IPS-NIHi7 (cell line): ENCODE measurements around the gene CMIP.

Experiments
- DNase-seq: peaks from one replicate; pipeline ENCODE4 v3.0.0; 2012; ENCODE audit warnings: mixed read lengths; ENCODE audit errors: extremely low spot score

CMIP gene

DNA sequence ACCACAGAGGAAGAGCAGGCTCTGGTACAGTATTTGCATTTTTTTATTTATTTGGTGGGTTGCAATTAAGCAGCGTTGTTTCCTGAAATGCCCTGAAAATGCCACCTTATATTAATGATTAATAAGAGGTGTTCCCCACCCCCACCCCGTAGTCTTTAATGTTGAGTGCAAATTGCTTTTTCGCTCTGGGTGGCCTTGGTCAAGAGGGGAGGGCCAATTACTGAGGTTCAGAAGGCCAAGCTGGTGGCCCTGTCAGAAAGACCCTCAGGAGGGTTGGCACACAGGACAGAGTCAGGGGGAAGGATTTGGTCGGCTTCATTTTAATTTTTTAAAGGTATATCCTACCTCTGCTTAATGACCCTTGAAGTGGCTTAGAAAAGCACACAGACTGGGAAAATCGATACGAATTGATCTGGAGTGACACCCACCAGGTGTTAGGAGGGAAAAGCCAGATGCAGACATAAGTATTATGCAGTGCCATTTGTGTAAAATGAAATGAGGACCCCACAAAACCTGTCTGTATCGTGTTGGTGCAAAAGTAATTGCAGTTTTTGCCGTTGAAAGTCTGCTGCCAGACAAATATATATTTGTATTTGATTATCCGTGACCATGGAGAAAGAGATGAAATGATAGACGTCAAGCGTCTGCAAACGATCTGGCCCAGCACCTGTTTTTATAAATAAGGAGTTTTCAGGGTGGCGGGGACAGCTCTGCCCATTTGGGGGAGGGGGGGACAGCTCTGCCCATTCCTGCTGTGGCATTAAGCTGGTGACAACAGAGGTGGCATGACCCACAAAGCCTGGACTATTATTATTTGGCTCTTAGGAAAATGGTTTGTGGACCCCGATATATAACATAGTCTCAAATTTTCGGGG lies 190.7 kb downstream of the CMIP start:
- DNase-seq = no peak

DNA sequence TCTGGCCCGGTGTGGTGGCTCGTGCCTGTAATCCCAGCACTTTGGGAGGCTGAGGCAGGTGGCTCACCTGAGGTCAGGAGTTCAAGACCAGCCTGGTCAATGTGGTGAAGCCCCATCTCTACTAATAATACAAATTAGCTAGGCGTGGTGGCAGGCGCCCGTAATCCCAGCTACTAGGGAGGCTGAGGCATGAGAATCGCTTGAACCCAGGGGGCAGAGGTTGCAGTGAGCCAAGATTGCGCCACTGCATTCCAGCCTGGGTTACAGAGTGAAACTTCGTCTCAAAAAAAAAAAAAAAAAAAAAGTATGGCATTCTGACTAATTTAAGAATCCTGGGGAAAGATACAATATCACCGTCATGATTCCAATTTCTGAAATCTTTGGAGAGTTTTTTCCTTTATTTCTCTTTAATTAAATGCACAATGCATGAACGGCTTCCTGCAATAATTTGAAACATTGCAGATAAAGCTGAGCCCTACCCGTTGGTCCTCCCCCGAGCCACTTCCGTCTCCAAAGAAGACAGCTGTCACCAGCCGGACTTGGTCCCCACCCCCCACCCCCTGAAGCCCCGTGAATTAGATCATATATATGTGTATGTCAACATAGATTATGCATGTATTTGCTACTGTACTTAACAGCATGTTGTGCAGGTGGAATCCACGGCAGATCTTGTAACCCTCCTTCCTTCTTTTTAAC lies 191.8 kb downstream of the CMIP start:
- DNase-seq = no peak

DNA sequence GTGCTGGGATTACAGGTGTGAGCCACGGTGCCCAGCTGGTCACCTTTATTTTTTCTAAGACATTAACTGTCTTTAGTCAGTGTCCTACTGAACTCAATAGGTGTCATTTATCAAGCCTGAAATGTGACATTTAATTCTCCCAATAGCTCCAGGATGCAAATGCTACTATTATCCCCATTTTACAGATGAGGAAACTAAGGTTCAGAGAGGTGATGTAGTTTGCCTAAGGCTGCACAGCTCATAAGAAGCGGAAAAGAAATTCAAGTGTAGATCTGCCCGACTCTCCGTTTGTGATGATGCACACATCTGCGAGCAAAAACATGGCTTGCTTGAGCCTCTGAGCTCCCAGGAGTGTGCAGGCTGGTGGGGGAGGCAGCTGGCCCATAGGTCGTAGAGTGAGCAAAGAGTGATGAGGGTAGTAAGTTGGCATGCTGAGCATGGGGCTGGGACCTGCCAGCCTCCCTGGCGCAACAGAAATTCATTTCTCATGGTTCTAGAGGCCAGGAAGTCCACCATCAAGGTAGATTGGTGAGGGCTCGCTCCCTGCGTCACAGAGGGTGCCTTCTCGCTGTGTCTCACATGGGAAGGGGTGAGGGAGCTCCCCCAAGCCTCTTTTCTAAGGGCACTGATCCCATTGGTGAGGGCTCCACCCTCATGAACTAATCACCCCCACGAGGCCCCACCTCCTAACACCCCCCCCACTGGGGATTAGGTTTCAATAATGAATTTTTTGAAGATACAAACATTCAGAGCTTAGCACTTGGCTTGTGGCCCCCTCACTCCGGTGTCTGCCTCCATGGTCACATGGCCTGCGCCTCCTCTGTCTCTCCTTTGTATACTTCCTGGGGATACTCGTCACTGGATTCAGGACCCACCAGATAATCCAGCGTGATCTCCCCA lies 193.0 kb downstream of the CMIP start:
- no peak for DNase-seq

DNA sequence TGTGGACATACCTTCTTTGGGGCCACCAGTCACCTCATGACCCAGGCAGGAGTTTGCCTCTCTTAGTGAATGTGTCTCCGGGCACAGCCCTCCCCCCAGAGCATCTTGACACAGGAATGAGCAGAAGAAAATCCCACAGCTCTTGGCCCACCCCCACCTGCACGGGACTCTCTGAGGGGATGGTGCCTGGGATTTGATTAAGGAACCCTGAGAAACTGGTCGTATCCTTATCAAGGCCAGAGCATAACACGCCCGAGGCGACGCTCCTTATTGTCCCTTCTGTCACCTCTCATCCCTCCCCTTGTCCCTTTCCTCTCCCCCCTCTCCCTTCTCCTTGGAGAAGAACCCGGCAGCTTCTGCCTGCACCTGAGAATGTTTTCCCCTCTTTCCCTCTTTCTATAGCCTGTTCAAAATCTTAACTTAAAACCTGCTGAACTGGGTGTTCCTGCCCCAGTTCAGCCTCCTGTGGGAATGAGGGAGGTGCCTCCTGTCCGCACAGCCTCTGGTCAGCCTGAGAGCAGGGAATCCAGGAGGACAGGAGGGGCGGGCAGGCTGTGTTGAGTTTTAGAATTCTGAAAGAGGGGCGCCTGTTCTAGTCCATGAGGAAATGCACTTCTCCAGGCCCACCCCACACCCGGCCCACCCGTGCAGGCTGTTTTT lies 193.8 kb downstream of the CMIP start:
- no peak for DNase-seq

DNA sequence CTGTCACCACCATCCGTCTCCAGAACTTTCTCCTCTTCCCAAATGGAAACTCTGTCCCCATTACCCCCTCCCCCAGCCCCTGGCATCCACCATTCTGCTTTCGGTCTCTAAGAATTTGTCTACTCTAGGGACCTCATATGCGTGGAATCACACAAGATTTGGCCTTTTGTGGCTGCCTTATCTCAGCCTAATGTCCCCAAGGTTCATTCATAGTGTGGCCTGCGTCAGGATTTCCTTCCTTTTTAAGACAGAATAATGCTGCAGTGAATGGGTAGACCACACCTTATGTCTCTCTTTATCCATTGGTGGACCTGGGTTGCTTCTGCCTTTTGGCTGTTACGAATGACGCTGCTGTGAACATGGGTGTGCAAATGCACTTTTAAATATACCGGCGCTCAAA lies 194.7 kb downstream of the CMIP start:
- DNase-seq = no peak

DNA sequence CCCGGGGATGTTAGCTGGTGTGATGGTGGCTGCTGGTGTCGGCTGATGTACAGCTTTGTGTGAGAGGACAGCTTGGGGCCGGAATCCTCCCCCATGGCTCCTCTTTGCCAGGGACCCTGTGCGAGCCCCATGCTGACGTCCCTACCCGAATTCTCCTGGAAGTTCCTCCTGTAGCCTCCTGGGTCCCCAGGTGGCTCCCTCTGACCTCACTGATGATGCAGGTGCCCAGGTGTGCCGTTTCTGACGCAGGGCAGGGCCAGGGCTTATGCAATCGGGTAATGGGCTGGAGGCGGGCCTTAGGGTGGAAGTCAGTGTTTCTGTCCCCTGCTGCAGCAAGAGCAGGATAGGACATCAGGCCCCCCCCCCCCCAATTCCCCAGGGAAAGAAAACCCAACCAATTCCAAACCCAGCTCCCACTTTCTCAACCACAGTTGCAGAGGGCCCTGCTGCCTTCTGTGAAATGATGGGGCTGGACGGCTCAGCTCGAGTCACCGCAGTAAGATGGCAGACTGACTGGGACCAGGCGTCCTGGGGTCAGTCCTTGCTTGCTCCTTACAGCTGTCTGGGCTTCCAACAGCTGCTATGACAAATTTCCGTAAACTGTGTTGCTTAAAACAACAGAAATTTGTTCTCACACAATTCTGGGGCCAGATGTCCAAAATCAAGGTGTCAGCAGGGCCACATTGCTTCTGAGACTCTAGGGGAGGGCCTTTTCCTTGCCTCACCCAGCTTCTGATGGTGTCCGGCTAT lies 195.5 kb downstream of the CMIP start:
- DNase-seq = no peak

DNA sequence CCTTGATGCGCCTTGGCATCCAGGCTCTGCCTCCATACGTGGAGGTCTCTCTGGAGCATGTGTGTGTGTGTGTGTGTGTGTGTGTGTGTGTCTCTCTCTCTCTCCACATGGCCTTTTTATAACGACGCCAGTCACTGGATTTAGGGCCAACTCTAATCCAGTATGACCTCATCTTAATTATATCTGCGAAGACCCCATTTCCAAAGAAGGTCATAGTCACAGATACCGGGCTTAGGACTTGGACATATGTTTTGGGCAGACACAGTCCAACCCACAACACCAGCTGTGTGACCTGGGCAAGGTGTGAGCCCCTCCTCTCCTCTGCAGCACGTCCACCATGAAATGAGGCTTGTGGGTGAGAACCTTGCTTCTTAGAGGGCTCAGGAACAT lies 196.1 kb downstream of the CMIP start:
- DNase-seq = no peak

DNA sequence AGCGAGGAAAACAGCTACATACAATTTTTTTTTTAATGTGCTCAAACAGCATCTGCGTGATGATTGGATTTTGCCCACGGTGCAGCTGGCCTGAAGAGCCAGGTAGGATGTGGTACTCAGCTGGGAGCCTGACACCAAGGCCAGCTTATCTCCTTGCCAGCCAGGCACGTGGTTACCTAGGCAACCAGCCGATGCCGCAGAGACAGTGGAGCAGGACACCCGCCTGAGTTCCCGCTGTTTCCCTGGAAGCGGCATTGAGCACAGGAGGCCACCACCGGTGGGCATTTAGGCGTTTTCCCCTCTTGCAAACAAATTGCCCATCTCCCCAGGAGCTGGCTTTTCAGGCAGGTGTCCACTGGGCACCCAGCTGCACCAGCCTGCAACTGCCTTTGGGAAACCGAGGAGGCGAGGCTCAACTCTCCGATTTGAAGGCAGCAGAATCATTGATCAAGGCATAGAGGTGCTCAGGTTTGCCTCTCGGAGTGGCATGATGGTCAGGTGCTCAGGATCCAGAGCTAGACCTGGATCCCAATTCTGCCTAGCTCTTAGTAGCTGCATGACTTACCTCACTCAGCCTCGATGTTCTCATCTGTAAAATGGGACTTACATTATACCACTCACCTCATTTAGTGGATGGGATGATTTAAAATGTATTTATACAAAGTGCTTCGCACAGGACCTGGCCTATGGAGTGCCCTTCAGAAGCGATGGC lies 196.9 kb downstream of the CMIP start:
- peak; percentile 46 for DNase-seq

DNA sequence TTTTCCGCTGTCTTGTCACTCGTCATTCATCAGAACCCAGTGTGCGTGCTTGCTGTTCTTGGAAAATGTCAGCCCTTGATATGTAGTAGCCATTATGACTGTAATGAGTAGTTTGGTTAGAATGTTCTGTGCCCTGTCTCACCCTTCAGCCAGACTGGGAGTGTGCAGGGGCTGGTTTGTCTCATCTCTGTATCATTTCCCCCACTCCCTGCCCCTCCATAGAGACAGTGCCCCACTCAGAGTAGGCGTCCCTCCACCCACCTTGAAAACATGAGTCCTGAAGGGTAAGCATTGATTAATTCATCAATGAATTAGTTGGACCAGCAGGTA lies 197.5 kb downstream of the CMIP start:
- DNase-seq = no peak

DNA sequence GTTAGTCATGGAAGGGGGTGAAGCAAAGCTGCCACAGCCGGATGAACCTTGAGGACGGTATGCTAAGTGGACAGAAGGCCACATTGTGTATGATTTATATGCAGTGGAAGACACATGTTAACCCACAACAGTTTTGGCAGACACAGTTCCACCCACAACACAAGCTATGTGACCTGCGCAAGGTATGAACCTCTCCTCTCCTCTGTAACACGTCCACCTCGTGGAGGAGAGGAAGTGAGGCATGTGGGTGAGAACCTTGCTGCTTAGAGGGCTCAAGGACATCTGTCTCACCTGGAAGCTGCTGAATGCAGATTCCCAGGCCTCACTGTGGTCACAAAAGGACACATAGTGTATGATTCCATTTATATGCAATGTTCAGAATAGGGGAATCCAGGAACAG lies 198.3 kb downstream of the CMIP start:
- DNase-seq = no peak

DNA sequence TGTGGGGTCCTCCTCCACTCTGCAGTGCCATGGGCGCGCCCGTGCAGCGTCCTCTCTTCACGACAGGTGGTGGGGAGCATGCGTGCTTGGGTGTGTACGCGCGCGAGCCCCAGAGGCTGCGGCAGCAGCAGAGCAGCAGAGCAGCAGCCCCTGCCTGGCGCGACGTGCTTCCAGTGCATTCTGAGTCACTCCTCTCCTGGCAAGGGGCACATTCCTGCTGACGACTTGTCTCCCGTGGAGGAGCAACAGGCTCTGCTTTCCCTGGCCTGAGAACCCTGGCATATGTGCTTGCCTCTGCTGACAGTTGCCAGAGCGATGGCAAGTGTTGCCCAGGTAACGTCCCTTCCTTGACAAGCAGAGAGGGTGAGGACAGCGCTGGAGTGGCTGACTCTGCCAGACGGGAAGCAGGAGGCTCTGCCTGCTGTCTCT lies 200.7 kb downstream of the CMIP start:
- no peak for DNase-seq

DNA sequence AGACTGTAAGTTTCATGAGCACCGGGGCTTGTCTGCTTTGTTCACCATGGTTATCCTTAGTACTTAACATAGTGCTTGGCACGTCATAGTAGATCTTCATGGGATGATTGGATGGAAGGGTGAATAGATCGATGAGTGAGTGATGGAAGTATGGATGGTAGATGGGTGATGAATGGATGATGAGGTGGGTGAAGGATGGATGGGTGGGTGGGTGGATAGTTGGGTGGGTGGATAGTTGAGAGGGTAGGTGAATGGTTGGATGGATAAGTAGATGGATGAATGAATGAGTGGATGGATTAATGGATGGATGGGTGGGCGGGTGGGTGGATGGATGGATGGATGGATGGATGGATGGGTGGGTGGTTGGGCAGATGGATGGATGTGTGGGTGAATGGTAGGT lies 201.3 kb downstream of the CMIP start:
- DNase-seq = no peak

DNA sequence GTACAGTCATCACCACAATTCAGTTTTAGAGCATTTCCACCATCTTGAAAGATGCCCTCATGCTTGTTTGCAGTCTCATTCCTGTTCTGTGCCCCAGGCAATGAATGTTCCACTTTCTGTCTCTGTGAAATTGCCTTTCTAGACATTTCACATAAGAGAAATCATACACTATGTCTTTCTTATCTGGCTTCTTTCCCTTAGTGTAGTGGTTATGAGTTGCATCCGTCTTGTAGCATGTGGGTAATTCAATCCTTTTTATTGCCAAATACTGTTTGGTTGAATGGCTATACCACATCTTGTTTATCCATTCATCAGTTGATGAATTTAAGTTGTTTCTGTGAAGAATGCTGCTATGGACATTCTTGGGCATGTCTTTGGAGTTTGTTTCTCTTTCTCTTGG lies 202.0 kb downstream of the CMIP start:
- no peak for DNase-seq

DNA sequence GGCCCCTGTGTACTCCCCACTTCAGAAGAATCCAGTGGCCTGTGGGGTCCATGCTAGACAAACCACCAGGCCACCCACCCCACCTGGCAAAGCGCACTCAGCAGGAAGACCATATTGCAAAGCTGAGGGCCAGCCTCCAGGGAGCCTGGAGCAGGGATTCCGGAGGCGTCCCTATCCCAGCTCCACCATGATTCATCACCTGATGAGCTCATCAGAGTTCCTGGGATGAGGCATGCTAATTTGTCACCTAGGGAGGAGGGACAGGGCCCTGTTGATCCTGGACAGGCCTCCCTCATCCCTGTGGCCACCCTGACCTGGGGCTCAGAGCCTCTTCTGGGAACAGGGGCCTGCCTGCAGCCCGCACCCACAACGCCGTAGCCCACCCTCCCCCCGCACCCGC lies 202.9 kb downstream of the CMIP start:
- peak; percentile 81 for DNase-seq

DNA sequence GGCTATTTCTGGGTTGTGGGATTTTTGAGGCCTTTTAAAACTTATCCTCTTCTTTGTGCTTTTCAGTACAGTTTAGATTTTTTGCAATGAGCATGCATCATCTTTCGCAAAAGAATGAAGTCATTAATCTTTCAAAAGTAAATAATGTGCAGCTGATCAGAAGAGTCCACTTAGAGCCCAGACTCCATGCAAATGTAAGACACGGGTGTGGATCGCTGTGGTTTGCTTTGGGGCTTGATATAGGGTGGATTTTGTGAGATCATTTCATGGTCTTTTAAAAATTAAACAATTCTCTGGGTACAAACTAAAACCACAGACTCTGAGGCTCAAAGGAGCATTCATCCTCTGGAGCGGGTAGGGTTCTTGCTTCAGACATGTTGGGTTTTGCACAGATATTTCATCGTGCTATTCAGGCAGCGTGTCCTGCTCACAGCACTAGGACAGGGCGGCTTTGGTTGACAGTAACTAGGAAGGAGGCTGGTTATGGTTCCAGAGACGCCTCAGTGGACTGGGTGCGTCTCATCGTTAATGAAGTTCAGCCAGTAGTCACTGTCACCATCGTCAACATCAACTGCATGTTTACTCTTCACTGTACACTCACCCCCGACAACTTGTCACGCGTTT lies 205.1 kb downstream of the CMIP start:
- DNase-seq = no peak

DNA sequence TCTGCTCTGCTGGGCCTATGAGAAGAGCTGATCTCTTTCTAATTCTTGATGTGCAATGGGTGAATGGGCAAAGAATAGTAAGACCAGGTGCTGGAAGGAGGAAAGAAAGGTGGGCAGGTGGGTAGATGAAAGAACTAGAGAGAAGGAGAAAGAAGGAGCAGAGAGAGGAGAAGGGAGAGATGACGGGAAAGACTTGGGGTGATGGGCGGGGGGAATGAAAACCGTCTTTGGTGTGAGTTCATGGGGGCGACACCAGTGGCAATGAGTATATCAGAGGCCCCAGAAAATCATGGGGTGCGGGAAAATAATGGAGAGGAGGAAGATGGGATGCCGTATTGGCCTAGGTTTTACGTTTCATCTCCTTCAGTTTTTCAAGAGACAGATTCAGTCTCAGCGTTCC lies 205.7 kb downstream of the CMIP start:
- no peak for DNase-seq

DNA sequence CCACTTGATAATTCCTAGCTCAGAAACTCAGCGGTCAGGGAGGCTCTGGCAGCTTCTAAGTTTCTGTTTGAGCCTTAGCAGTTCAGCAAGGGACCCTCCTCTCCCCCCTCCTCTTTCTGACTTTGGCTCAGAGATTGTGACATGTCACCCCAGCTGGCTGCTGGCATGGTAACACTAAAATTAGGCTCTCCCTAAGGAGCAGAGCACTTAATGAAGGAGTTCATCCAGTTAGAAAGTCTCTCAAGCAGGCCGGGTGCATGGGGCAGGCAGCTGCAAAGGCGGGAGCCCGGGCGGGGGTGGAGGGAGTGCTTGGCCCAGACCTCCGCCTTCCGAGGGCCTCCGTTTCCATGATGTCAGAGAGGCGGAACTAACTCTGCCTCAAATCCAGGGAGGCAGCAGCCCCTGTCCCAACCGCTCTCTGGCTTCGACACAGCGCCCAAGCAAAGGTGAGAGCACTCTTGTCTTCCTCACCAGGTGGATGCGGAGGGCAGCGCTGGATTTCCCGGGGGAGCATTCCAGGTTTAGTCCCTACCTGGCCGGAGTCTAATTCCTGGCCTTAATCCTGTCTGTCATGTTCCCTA lies 206.5 kb downstream of the CMIP start:
- DNase-seq = peak; percentile 76

DNA sequence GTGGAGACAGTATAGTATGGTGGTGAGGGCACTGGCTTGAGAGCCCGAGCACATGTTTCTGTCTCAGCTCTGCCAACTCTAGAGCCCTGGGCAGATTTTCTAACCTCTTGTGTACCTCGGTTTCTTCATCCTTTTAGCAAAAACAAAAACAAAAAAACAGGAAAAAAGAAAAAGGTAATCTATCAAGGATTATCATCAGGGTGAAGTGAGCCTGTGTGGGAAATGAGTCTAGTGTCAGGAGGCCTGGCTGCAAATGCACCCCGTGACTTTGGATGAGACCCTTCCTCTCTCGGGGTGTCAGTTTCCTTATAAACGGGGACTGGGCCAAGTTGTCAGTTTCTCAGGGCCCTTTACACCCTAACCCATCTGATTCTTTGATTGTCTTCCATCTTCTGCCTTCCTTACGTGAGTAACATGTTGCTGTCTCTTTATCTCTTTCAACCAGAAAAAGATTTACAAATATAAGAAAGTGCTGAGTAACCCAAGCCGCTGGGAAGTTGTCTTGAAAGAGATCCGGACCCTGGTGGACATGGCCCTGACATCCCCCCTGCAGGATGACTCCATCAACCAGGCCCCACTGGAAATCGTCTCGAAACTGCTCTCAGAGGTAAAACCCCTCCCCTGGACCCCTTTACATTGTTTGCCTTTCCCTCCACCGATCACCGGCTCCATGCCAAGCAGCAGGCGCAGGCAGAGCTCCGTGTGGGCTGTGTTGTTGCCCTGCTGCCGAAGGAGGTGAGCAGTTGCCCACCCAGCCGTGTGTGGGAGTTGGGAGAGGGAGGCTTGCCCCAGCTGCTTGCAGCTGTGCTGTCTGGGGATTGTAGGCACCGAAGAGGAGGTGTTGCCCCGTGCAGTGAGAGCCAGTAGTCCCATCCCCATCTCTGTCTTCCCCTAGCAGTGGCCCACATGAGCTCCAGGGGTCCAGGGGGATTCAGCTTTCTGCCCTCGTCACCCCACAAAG lies 207.4 kb downstream of the CMIP start:
- no peak for DNase-seq
